Cardiac muscle cell (in vitro differentiated cells and primary cell): ENCODE measurements around the gene GRM5. TPM values are rescaled to one million over a fixed set of nuclear protein-coding genes. Genes with fewer than 3 reads are reported as not detected.

Source experiments
- DNase-seq, 2 donors: peaks; one replicate each; pipeline versions ENCODE4 v3.0.0 to v3.0.0-alpha.2; 2010 to 2017; ENCODE audit warnings: low read depth in 1 of 2, low spot score in 1 of 2
- H3K27ac ChIP-seq: fragments of 200-600 bp; sonication (generic); 2 replicates; pipeline ENCODE4 v1.5.1; 2016
- H3K27me3 ChIP-seq: fragments of 200-600 bp; sonication (generic); 2 replicates; pipeline ENCODE4 v1.6.0; 2016; ENCODE audit warnings: control low read depth
- H3K36me3 ChIP-seq: fragments of 200-600 bp; sonication (generic); 2 replicates; pipeline ENCODE4 v1.5.1; 2016; ENCODE audit warnings: control low read depth
- H3K4me1 ChIP-seq: fragments of 200-600 bp; sonication (generic); 2 replicates; pipeline ENCODE4 v1.8.1; 2017; ENCODE audit warnings: low read depth, mild to moderate bottlenecking, mixed run types
- H3K4me3 ChIP-seq: fragments of 200-600 bp; sonication (generic); 2 replicates; pipeline ENCODE4 v1.5.1; 2016; ENCODE audit warnings: mild to moderate bottlenecking
- H3K9me3 ChIP-seq: fragments of 200-600 bp; sonication (generic); 2 replicates; pipeline ENCODE4 v1.5.1; 2017; ENCODE audit warnings: low read depth, mild to moderate bottlenecking, control low read depth
- CTCF ChIP-seq: IDR thresholded peaks from 2 replicates; pipeline ENCODE4 v1.5.1; 2012; ENCODE audit warnings: low read depth, mild to moderate bottlenecking, low read length
- polyA plus RNA-seq: library from polyadenylated mRNA; unstranded; fragments of >200 nt; fragmentation: Nextera tagmentation; extraction: Ambion mirVana; gene quantifications from 2 replicates; pipeline ENCODE4 v1.2.1, GENCODE V29; 2016
- total RNA-seq: library from RNA; depleted of rRNA; stranded (reverse); fragments of >200 nt; gene quantifications from 2 replicates; pipeline ENCODE4 v1.2.3, GENCODE V29; 2016

GRM5 gene
- total and polyA plus RNA-seq, 2 experiments from 2014 or later, result 0.06 TPM; not detected in 1

GRCh38 chr11:88770475-88771079 is 295.2 kb downstream of the GRM5 start:
- H3K4me3 ChIP-seq, result no peak overlapping the region
- H3K27me3 ChIP-seq, result no peaks in the 10 kb centered on the region
- no peak for TF ChIP-seq CTCF
- H3K27ac ChIP-seq, result no peak overlapping the region
- no peak for DNase-seq
- H3K36me3 ChIP-seq, result no peaks in the 10 kb centered on the region
- no peaks in the 10 kb centered on the region for H3K9me3 ChIP-seq
- H3K4me1 ChIP-seq, result no peaks in the 10 kb centered on the region

GRCh38 chr11:88744140-88744539 is 321.6 kb downstream of the GRM5 start:
- Histone ChIP-seq H3K4me1 (no peaks in the 10 kb centered on the region), H3K36me3 (no peaks in the 10 kb centered on the region), H3K27me3 (no peaks in the 10 kb centered on the region), H3K27ac (no peak overlapping the region), H3K9me3 (no peaks in the 10 kb centered on the region), H3K4me3 (no peak overlapping the region)
- TF ChIP-seq CTCF, result no peak
- no peak for DNase-seq

- no peaks in the 10 kb centered on the region for H3K27me3 ChIP-seq
- H3K36me3 ChIP-seq, result no peaks in the 10 kb centered on the region
- H3K4me3 ChIP-seq, result no peak overlapping the region
- H3K9me3 ChIP-seq, result no peaks in the 10 kb centered on the region
- DNase-seq, result no peak
- TF ChIP-seq CTCF, result no peak
- H3K4me1 ChIP-seq, result no peaks in the 10 kb centered on the region
- no peak overlapping the region for H3K27ac ChIP-seq
Observed at GRCh38 chr11:88739524-88739923, 326.3 kb downstream of the GRM5 start.

GRCh38 chr11:88709567-88709966 is 356.2 kb downstream of the GRM5 start:
- Histone ChIP-seq H3K36me3 (no peaks in the 10 kb centered on the region), H3K9me3 (no peaks in the 10 kb centered on the region), H3K27ac (no peak overlapping the region), H3K27me3 (no peaks in the 10 kb centered on the region), H3K4me3 (no peak overlapping the region), H3K4me1 (no peaks in the 10 kb centered on the region)
- DNase-seq, result no peak
- TF ChIP-seq CTCF, result no peak

GRCh38 chr11:88704485-88704884 is 361.3 kb downstream of the GRM5 start:
- Histone ChIP-seq H3K4me3 (no peak overlapping the region), H3K4me1 (no peaks in the 10 kb centered on the region), H3K9me3 (no peaks in the 10 kb centered on the region), H3K36me3 (no peaks in the 10 kb centered on the region), H3K27ac (no peak overlapping the region), H3K27me3 (no peaks in the 10 kb centered on the region)
- TF ChIP-seq CTCF, result no peak
- peak; percentile 14 to 35 for DNase-seq

- H3K4me3 ChIP-seq, result no peak overlapping the region
- TF ChIP-seq CTCF, result no peak
- H3K27ac ChIP-seq, result no peak overlapping the region
- no peaks in the 10 kb centered on the region for H3K9me3 ChIP-seq
- no peaks in the 10 kb centered on the region for H3K36me3 ChIP-seq
- H3K4me1 ChIP-seq, result no peaks in the 10 kb centered on the region
- H3K27me3 ChIP-seq, result no peaks in the 10 kb centered on the region
- no peak for DNase-seq
Observed at GRCh38 chr11:88701816-88702215, 364.0 kb downstream of the GRM5 start.
